Dermis blood vessel endothelial cell (primary cell): ENCODE measurements around the gene AP2S1. TPM values are rescaled to one million over a fixed set of nuclear protein-coding genes. Genes with fewer than 3 reads are reported as not detected.
"Not testable (repeated sequence)": the region's sequence is repeated elsewhere in the genome, so short reads cannot be mapped to it uniquely, and the experiment has no call there.

Experiments used
- DNase-seq: peaks from one replicate; pipeline ENCODE4 v3.0.0; 2010
- total RNA-seq: library from RNA; depleted of rRNA; stranded (reverse); fragments of >200 nt; gene quantifications from 2 replicates; pipeline ENCODE4 v1.2.3, GENCODE V29; 2014

AP2S1 gene
- total RNA-seq, 1 donor from 2014 or later = 118 TPM

- DNase-seq = no peak
Measured at GRCh38 chr19:46867170-46867569, 16.5 kb upstream of the AP2S1 start.

GRCh38 chr19:46866407-46867136 lies 15.9 kb upstream of the AP2S1 start:
- DNase-seq = peak; percentile 35

- peak; percentile 37 for DNase-seq
Measured at GRCh38 chr19:46863818-46864629, 13.4 kb upstream of the AP2S1 start.

- DNase-seq = no peak
Measured at GRCh38 chr19:46862974-46863632, 12.5 kb upstream of the AP2S1 start.

- peak; percentile 17 for DNase-seq
Measured at GRCh38 chr19:46862503-46862834, 11.8 kb upstream of the AP2S1 start.

GRCh38 chr19:46861691-46862502 lies 11.3 kb upstream of the AP2S1 start:
- DNase-seq = peak; percentile 41

GRCh38 chr19:46860846-46861690 lies 10.4 kb upstream of the AP2S1 start, which contains the start of gene ARHGAP35:
Gene ARHGAP35, plus strand, starts transcription at chr19:46860997. Its CDS starts 57,679 bp downstream, at chr19:46918676.
- no peak for DNase-seq

GRCh38 chr19:46860125-46860845 lies 9.6 kb upstream of the AP2S1 start:
- DNase-seq = peak; percentile 99

- no peak for DNase-seq
Measured at GRCh38 chr19:46859637-46860124, 9.0 kb upstream of the AP2S1 start.

- peak; percentile 96 for DNase-seq
Measured at GRCh38 chr19:46856062-46857022, 5.7 kb upstream of the AP2S1 start.

GRCh38 chr19:46854698-46855097 lies 4.1 kb upstream of the AP2S1 start:
- not testable (repeated sequence) for DNase-seq

GRCh38 chr19:46852830-46853229 lies 2.2 kb upstream of the AP2S1 start:
- DNase-seq = no peak

- DNase-seq = no peak
Measured at GRCh38 chr19:46849610-46850009, 1.0 kb downstream of the AP2S1 start.

- no peak for DNase-seq
Measured at GRCh38 chr19:46848389-46848788, 2.3 kb downstream of the AP2S1 start.

- DNase-seq = no peak
Measured at GRCh38 chr19:46847528-46847927, 3.1 kb downstream of the AP2S1 start.

- DNase-seq = no peak
Measured at GRCh38 chr19:46845959-46846459, 4.6 kb downstream of the AP2S1 start.

GRCh38 chr19:46844067-46844489 lies 6.6 kb downstream of the AP2S1 start:
- no peak for DNase-seq

GRCh38 chr19:46842791-46843190 lies 7.9 kb downstream of the AP2S1 start:
- DNase-seq = no peak

GRCh38 chr19:46841458-46842083 lies 9.1 kb downstream of the AP2S1 start:
- DNase-seq = peak; percentile 55
